GM10266 (cell line): Measurements from ENCODE around the gene RAD51D.
"Not testable (repeated sequence)": the region's sequence is repeated elsewhere in the genome, so short reads cannot be mapped to it uniquely, and the experiment has no call there.

Experiments used
- DNase-seq: peaks from one replicate; pipeline ENCODE4 v3.0.0; 2012; ENCODE audit errors: extremely low spot score
- TF ChIP-seq, protein P1 (sequence below): IDR thresholded peaks from 2 replicates; pipeline ENCODE4 v1.5.1; 2012; ENCODE audit warnings: mild to moderate bottlenecking, low read depth; ENCODE audit not compliant: control insufficient read depth, insufficient read depth; ENCODE audit errors: missing control alignments

RAD51D gene

GRCh38 chr17:35161281-35161761 is 41.7 kb upstream of the RAD51D start:
- TF ChIP-seq, protein P1, sequence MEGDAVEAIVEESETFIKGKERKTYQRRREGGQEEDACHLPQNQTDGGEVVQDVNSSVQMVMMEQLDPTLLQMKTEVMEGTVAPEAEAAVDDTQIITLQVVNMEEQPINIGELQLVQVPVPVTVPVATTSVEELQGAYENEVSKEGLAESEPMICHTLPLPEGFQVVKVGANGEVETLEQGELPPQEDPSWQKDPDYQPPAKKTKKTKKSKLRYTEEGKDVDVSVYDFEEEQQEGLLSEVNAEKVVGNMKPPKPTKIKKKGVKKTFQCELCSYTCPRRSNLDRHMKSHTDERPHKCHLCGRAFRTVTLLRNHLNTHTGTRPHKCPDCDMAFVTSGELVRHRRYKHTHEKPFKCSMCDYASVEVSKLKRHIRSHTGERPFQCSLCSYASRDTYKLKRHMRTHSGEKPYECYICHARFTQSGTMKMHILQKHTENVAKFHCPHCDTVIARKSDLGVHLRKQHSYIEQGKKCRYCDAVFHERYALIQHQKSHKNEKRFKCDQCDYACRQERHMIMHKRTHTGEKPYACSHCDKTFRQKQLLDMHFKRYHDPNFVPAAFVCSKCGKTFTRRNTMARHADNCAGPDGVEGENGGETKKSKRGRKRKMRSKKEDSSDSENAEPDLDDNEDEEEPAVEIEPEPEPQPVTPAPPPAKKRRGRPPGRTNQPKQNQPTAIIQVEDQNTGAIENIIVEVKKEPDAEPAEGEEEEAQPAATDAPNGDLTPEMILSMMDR: no peak
- DNase-seq: no peak

- TF ChIP-seq, protein P1: no peak
- no peak for DNase-seq
These were observed 40.9 kb upstream of the RAD51D start for GRCh38 chr17:35160354-35161201.

GRCh38 chr17:35159940-35160339 is 40.3 kb upstream of the RAD51D start:
- DNase-seq: no peak
- TF ChIP-seq, protein P1: no peak

DNA sequence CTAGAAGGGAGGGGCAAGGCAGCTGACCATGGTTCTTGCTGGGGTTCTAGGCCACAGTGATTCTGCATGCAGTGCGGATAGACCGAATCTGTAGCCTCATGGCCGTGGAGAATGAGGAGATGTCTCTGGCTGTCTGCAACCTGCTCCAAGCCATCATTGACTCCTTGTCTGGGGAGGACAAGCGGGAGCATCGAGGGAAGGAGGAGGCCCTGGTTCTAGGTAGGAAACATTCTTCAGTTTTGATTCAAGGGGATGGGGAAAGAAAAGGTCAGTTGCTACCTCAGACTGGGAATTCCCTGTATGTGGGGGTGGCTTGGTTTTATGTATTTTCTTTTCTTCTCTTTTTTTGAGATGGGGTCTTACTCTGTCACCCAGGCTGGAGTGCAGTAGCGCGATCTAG is 35.6 kb upstream of the RAD51D start:
- DNase-seq: no peak
- TF ChIP-seq, protein P1: no peak

GRCh38 chr17:35154196-35155165 is 34.8 kb upstream of the RAD51D start:
- TF ChIP-seq, protein P1: no peak
- DNase-seq: no peak

GRCh38 chr17:35152421-35153140 is 32.9 kb upstream of the RAD51D start:
- TF ChIP-seq, protein P1: no peak
- no peak for DNase-seq

GRCh38 chr17:35151080-35151479 is 31.4 kb upstream of the RAD51D start:
- not testable (repeated sequence) for DNase-seq
